ENCODE data around the gene ZNF680. TPM values are rescaled to one million over a fixed set of nuclear protein-coding genes. Genes with fewer than 3 reads are reported as not detected.

The ZNF680 gene
- total and polyA plus RNA-seq, 12 donors, result 9.5 to 51.5 (median 26.8) TPM

- Histone ChIP-seq H3K4me1 (replicated peaks in 1 of 2) (no peaks in the 10 kb centered on the region), H3K27me3 (no peaks in the 10 kb centered on the region), H3K4me3 (no peak overlapping the region), H3K9me3 (replicated peaks in 1 of 3) (peaks cover 0 to 18% (median 12%) of the 10 kb centered on the region in 3 donors), H3K36me3 (replicated peaks in 1 of 2) (peaks cover 0 to 7% of the 10 kb centered on the region in 2 donors), H3K27ac (no peak overlapping the region)
- intact Hi-C loops (cut with DNase I), result no loop called here
- DNase-seq, result no peak
- no peak for TF ChIP-seq CTCF (IDR thresholded peaks at IDR 0.05)
- TF ChIP-seq POLR2A (IDR thresholded peaks at IDR 0.05), result no peak
- 91 to 96% (median 92%) methylated on average over 3 of the region's 3 CpGs for WGBS, 4 donors
Measured at GRCh38 chr7:64528770-64529169, 34.1 kb downstream of the ZNF680 start.

- intact Hi-C loops (cut with DNase I), result no loop called here
Measured at GRCh38 chr7:64521409-64521984, 41.4 kb downstream of the ZNF680 start.

GRCh38 chr7:64516451-64516850 lies 46.4 kb downstream of the ZNF680 start:
- H3K27me3 ChIP-seq, result no peaks in the 10 kb centered on the region
- H3K27ac ChIP-seq, result no peak overlapping the region
- 72 to 82% (median 73%) methylated on average over 2 of the region's 2 CpGs for WGBS, 4 donors
- no peak for DNase-seq
- no peaks in the 10 kb centered on the region for H3K36me3 ChIP-seq (replicated peaks in 1 of 2)
- H3K4me3 ChIP-seq, result no peak overlapping the region
- intact Hi-C loops (cut with DNase I), result loop anchor here in 1 of 2 donors (10.0 kb wide), 1 partner anchor 182 kb away; no protein-coding TSS in a partner anchor
- no peaks in the 10 kb centered on the region for H3K4me1 ChIP-seq (replicated peaks in 1 of 2)
- H3K9me3 ChIP-seq (replicated peaks in 1 of 3), result peaks cover 17 to 37% (median 32%) of the 10 kb centered on the region in 3 donors
- no peak for TF ChIP-seq POLR2A (IDR thresholded peaks at IDR 0.05)
- no peak for TF ChIP-seq CTCF (IDR thresholded peaks at IDR 0.05)

More at GRCh38 chr7:64521409-64521984, 41.4 kb downstream of the ZNF680 start:
- H3K4me3 ChIP-seq, result peak overlapping the region in 1 of 4 donors; percentile 3
- H3K36me3 ChIP-seq (replicated peaks in 1 of 2), result no peaks in the 10 kb centered on the region
- no peaks in the 10 kb centered on the region for H3K27me3 ChIP-seq
- no peaks in the 10 kb centered on the region for H3K4me1 ChIP-seq (replicated peaks in 1 of 2)
- peaks cover 18 to 74% (median 58%) of the 10 kb centered on the region in 3 donors for H3K9me3 ChIP-seq (replicated peaks in 1 of 3)
- no peak for DNase-seq
- TF ChIP-seq POLR2A (IDR thresholded peaks at IDR 0.05) (no peak), CTCF (IDR thresholded peaks at IDR 0.05) (no peak)
- WGBS, 4 donors, result 95 to 98% (median 98%) methylated on average over 2 of the region's 2 CpGs
- no peak overlapping the region for H3K27ac ChIP-seq

GRCh38 chr7:64515781-64516180 lies 47.1 kb downstream of the ZNF680 start:
- Histone ChIP-seq H3K27me3 (no peaks in the 10 kb centered on the region), H3K36me3 (replicated peaks in 1 of 2) (no peaks in the 10 kb centered on the region), H3K4me3 (no peak overlapping the region), H3K27ac (no peak overlapping the region), H3K4me1 (replicated peaks in 1 of 2) (no peaks in the 10 kb centered on the region), H3K9me3 (replicated peaks in 1 of 3) (peaks cover 10 to 30% (median 25%) of the 10 kb centered on the region in 3 donors)
- intact Hi-C loops (cut with DNase I), result loop anchor here in 1 of 2 donors (10.0 kb wide), 1 partner anchor 181 kb away; no protein-coding TSS in a partner anchor
- TF ChIP-seq CTCF (IDR thresholded peaks at IDR 0.05), result no peak
- 80 to 93% (median 85%) methylated on average over 1 of the region's 1 CpG for WGBS, 4 donors
- no peak for DNase-seq

Measured in adrenal gland (tissue), 12 donors.